ENCODE measurements around the gene SLC13A3. TPM values are rescaled to one million over a fixed set of nuclear protein-coding genes. Genes with fewer than 3 reads are reported as not detected.

Gene SLC13A3
- total RNA-seq, 4 donors from 2014 or later, result 0.20 to 2.8 (median 1.1) TPM

- intact Hi-C loops (cut with DNase I; ENCODE audit: low total_unique reads) (no loop called here), in situ Hi-C loops (cut with MboI; ENCODE audit: low sequenced_read_pairs in 4 of 4) (no loop called here)
- no peak for TF ChIP-seq CTCF (IDR thresholded peaks at IDR 0.05 in 4 of 5, conservative IDR thresholded peaks at IDR 0.05 in 1 of 5)
- no peak for TF ChIP-seq POLR2A (IDR thresholded peaks at IDR 0.05)
- ATAC-seq (no peak), DNase-seq (no peak)
- no peaks in the 10 kb centered on the region for H3K36me3 ChIP-seq
- H3K27me3 ChIP-seq, result no peaks in the 10 kb centered on the region
- H3K9me3 ChIP-seq, result no peaks in the 10 kb centered on the region
- H3K4me1 ChIP-seq, result no peaks in the 10 kb centered on the region
- no peak overlapping the region for H3K27ac ChIP-seq
- H3K4me3 ChIP-seq, result no peak overlapping the region
These were observed 32.8 kb downstream of the SLC13A3 start for GRCh38 chr20:46618316-46619100.

GRCh38 chr20:46614503-46614902 lies 36.8 kb downstream of the SLC13A3 start:
- intact Hi-C loops (cut with DNase I; ENCODE audit: low total_unique reads), result no loop called here
- Histone ChIP-seq H3K4me3 (no peak overlapping the region), H3K27me3 (no peaks in the 10 kb centered on the region), H3K4me1 (no peaks in the 10 kb centered on the region), H3K9me3 (no peaks in the 10 kb centered on the region), H3K27ac (no peak overlapping the region), H3K36me3 (no peaks in the 10 kb centered on the region)
- TF ChIP-seq CTCF (IDR thresholded peaks at IDR 0.05 in 4 of 5, conservative IDR thresholded peaks at IDR 0.05 in 1 of 5) (no peak), POLR2A (IDR thresholded peaks at IDR 0.05) (no peak)
- DNase-seq, result no peak
- no peak for ATAC-seq
- in situ Hi-C loops (cut with MboI; ENCODE audit: low sequenced_read_pairs in 4 of 4), result no loop called here

GRCh38 chr20:46610145-46610544 lies 41.1 kb downstream of the SLC13A3 start:
- H3K4me3 ChIP-seq, result no peak overlapping the region
- TF ChIP-seq POLR2A (IDR thresholded peaks at IDR 0.05) (no peak), CTCF (IDR thresholded peaks at IDR 0.05 in 4 of 5, conservative IDR thresholded peaks at IDR 0.05 in 1 of 5) (no peak)
- ATAC-seq (no peak), DNase-seq (no peak)
- in situ Hi-C loops (cut with MboI; ENCODE audit: low sequenced_read_pairs in 4 of 4), result no loop called here
- no peaks in the 10 kb centered on the region for H3K36me3 ChIP-seq
- no peaks in the 10 kb centered on the region for H3K4me1 ChIP-seq
- H3K27ac ChIP-seq, result no peak overlapping the region
- no peaks in the 10 kb centered on the region for H3K9me3 ChIP-seq
- no peaks in the 10 kb centered on the region for H3K27me3 ChIP-seq
- intact Hi-C loops (cut with DNase I; ENCODE audit: low total_unique reads), result no loop called here

GRCh38 chr20:46609043-46609442 lies 42.2 kb downstream of the SLC13A3 start:
- intact Hi-C loops (cut with DNase I; ENCODE audit: low total_unique reads), result no loop called here

GRCh38 chr20:46607849-46608497 lies 43.3 kb downstream of the SLC13A3 start:
- Histone ChIP-seq H3K4me3 (no peak overlapping the region), H3K27ac (no peak overlapping the region), H3K27me3 (no peaks in the 10 kb centered on the region), H3K36me3 (no peaks in the 10 kb centered on the region), H3K9me3 (no peaks in the 10 kb centered on the region), H3K4me1 (no peaks in the 10 kb centered on the region)
- TF ChIP-seq POLR2A (IDR thresholded peaks at IDR 0.05), result no peak
- TF ChIP-seq CTCF (IDR thresholded peaks at IDR 0.05 in 4 of 5, conservative IDR thresholded peaks at IDR 0.05 in 1 of 5), result no peak
- in situ Hi-C loops (cut with MboI; ENCODE audit: low sequenced_read_pairs in 4 of 4) (no loop called here), intact Hi-C loops (cut with DNase I; ENCODE audit: low total_unique reads) (no loop called here)
- ATAC-seq (no peak), DNase-seq (no peak)

More at GRCh38 chr20:46609043-46609442, 42.2 kb downstream of the SLC13A3 start:
- H3K27ac ChIP-seq, result no peak overlapping the region
- ATAC-seq (no peak), DNase-seq (no peak)
- H3K9me3 ChIP-seq, result no peaks in the 10 kb centered on the region
- in situ Hi-C loops (cut with MboI; ENCODE audit: low sequenced_read_pairs in 4 of 4), result no loop called here
- H3K4me3 ChIP-seq, result no peak overlapping the region
- no peaks in the 10 kb centered on the region for H3K36me3 ChIP-seq
- no peaks in the 10 kb centered on the region for H3K4me1 ChIP-seq
- H3K27me3 ChIP-seq, result no peaks in the 10 kb centered on the region
- TF ChIP-seq POLR2A (IDR thresholded peaks at IDR 0.05), result no peak

Measured in gastrocnemius medialis (tissue), 4 donors.